Measurements from ENCODE around the gene CDH2.

DNA sequence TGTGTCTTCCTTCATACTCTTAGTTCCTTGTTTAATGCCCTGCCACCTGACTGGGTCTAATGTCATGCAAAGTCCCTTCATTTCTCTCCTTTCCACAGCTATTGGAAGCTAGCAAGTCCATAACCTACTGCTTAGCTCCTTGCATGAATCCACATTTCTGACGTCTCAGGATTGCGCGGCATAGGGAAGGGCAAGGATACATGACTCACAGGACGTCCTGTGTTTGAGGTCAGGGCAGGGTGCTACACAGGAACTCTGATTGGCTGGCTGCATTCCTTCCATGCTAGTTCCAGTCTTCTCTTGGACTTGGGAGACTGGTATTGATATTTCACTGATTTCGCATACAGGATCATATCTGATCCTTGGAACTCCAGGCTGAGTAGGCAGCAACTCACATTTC is 137.9 kb downstream of the CDH2 start:
- no peak for TF ChIP-seq EZH2 (IDR thresholded peaks at IDR 0.05; ENCODE audit: insufficient read depth, poor library complexity, severe bottlenecking)
- TF ChIP-seq EZH2phosphoT487 (IDR thresholded peaks at IDR 0.05; ENCODE audit: insufficient read depth, low read depth) = no peak
